GM19467 (cell line): Measurements from ENCODE around the gene PPP1R37.

Experiments used
- ATAC-seq: cut with Tn5 transposase; IDR thresholded peaks from one replicate; pipeline ENCODE4 v1.9.1; 2021; ENCODE audit warnings: mild to moderate bottlenecking, moderate library complexity; ENCODE audit not compliant: unreplicated experiment

PPP1R37 gene

DNA sequence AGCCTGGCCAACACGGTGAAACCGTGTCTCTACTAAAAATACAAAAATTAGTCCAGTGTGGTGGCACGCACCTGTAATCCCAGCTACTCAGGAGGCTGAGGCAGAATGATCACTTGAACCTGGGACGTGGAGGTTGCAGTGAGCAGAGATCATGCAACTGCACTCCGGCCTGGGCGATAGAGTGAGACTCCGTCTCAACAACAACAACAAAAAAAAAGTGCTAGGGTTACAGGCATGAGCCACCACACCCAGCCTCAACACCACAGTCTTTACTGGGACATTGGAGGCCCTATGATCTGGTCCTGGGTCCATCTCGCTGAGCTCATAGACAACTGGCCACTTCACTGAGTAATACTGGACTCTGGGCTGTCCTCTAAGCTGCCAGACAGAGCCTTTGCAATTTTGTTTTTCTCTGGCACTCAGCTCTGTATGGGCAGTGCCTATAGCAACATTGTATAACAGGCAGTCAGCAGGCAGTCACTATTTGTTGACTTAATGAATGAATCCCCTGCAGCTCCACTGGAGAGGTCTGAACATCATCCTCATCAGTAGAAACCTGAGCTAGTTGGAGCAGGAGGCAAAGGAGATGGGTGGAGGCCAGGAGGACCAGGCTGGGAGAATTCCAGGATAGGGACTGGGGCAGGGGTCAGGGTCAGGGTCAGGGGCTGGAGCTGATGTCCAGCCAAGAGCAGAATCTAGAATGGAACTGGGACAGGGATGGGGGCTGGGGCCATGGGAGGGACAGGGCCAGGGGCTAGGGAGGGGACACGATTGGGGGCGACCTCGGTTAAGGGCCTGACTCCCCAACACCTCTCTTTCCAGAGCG, 93.7 kb downstream of the PPP1R37 start:
- no peak for ATAC-seq

DNA sequence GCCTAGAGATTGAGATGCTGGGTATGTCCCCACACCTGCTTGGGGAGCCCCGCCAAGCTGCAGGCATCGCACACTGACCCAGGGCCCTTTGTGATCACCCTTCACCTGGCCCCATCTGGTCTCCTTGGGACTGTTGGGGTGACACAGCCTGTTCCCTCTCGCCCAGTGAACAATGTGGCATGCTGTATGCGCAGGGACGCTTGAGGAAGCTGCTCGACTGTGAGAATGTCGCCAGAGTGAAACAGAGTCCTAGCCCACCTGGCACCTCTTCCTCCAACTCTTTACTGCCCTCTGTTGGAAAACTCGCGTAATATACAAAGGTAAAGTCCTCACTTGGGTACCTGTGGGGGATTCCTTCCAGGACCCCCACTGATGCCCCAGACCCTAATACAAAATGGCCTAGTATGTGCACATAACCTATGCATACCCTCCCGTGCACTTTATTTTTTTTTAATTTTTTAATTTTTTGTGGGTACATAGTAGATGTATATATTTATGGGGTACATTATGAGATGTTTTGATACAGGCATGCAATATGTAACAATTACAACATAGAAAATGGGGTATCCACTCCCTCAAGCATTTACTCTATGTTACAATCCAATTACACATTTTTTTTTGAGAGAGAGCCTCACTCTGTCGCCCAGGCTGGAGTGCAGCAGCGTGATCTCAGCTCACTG, 94.6 kb downstream of the PPP1R37 start:
- no peak for ATAC-seq

DNA sequence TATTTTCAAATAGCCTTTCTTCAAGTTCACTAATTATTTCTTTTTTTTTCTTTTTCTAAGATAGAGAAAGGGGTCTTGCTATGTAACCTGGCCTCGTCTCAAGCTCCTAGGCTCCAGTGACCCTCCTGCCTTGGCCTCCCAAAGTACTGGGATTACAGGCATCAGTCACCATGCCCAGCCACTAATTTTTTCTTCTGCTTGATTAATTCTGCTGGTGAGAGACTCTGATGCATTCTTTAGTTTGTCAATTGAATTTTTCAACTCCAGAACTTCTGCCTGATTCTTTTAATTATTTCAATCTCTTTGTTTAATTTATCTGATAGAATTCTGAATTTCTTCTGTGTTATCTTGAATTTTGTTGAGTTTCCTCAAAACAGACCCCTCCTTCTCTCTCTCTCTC, 97.0 kb downstream of the PPP1R37 start:
- no peak for ATAC-seq

DNA sequence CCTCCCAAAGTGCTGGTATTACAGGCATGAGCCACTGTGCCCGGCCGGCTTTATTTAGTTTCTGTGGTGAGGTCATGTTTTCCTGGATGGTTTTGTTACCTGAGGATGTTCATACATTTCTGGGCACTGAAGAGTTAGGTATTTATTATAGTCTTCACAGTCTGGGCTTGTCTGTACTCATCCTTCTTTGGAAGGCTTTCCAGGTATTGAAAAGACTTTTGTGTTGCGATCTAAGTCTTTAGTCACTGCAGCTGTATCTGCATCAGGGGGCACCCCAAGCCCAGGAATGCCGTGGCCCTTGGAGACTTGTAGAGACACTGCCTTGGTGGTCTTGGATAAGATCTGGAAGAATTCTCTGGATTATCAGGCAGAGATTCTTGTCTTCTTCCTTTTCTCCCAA, 98.4 kb downstream of the PPP1R37 start:
- ATAC-seq = no peak

DNA sequence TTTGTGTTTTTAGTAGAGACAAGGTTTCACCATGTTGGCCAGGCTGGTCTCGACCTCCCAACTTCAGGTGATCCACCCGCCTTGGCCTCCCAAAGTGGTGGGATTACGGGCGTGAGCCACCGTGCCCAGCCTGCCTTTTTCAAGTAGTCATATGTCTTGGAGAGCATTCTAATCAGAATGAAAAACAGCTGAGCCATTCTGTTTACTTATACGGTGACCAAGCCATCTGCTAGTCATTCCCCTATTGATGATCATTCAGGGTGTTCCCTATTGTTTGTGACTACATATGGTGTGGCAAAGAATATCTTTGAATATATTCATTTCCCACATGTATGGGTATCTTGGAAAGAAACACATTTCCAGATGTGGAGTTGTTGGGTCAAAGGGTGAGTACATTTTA, 102.8 kb downstream of the PPP1R37 start:
- no peak for ATAC-seq
